ENCODE data around the gene CMYA5.

Gene CMYA5

GRCh38 chr5:79795764-79796398, 106.2 kb downstream of the CMYA5 start:
- DNase-seq = no peak

GRCh38 chr5:79798893-79799590, 109.4 kb downstream of the CMYA5 start:
- no peak for DNase-seq

- DNase-seq = no peak
These were observed 111.6 kb downstream of the CMYA5 start for GRCh38 chr5:79800979-79801827.

DNA sequence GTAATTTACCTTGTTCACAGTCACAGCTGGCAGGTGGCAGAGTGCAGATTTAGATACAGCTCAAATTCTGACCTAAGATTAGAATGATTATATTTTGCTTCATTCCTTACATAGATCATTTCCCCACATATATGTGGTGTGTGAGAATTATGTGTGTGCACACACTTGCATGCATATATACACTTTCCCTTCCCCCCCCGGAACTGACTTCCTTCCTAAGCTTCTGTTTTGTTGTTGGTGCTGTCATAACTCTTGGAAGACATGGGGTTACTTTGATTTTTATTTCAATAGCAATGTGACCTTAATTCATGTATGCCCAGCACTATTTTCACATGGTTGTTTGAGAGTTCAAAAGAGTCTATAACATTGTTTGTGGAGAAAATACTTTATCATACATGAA, 112.8 kb downstream of the CMYA5 start:
- no peak for DNase-seq

DNA sequence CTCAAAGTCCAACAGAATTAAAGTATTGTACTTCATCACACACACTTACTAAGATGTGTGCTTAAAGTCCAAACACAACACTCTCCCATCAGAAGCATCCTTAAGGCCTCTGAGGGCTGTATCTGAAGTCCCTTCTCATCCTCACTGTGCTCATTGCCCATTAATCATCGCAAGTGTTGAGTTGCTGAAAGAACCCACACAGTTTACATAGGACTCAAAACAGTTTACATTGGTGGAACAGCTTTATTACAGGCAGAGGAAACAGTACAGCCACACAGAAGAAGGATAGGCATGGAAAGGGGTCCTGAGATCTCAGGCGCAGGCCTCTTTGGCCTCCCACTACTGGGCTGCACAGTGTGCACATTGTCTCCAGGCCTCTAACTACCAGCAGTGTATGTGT, 113.4 kb downstream of the CMYA5 start:
- DNase-seq = no peak

- peak; percentile 24 to 35 for DNase-seq
These were observed 117.1 kb downstream of the CMYA5 start for GRCh38 chr5:79806741-79807140.

DNA sequence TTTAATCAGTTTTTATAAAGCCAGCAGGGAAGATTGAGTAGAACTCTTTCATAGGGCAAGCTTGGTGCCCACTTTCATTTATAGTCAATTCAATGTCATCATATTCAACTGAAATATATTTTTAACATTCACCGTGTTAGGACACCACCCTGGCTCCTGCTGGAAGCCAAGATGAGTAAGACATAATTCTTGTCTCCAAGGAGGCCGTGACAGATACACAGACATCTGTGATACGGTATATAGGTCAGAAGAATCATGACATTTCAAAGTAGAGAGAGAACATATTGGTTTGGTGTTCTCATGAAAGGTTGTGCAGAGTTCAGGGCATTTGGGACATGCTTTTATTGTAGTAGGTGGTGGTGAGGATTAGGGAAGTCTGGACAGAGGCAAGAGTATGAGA, 120.1 kb downstream of the CMYA5 start:
- DNase-seq = no peak

- DNase-seq = no peak
These were observed 121.4 kb downstream of the CMYA5 start for GRCh38 chr5:79811081-79811480.

GRCh38 chr5:79811904-79812303, 122.3 kb downstream of the CMYA5 start:
- DNase-seq = no peak

- no peak for DNase-seq
These were observed 125.1 kb downstream of the CMYA5 start for GRCh38 chr5:79814699-79815098.

DNA sequence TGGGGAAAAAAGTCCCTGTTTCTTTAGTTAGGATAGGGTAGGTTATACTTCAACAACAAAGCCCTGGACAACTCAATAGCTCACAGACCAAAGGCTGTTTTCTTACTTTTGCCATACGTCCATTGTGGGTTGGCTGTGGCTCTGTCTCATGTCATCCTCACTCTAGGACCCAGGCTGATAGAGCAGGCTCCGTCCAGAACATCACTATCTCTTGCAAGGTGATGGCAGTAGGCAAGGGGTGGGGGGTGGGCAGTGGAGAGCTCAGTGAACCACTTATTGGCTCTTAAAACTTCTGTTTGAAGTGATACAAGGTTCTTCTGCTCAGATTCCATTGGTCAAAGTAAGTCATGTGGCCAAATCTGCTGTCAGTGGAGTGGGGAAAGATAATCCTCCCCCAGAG, 126.4 kb downstream of the CMYA5 start:
- DNase-seq = no peak

GRCh38 chr5:79820648-79821047, 131.0 kb downstream of the CMYA5 start:
- no peak for DNase-seq

- no peak for DNase-seq
These were observed 134.8 kb downstream of the CMYA5 start for GRCh38 chr5:79824444-79824843.

DNA sequence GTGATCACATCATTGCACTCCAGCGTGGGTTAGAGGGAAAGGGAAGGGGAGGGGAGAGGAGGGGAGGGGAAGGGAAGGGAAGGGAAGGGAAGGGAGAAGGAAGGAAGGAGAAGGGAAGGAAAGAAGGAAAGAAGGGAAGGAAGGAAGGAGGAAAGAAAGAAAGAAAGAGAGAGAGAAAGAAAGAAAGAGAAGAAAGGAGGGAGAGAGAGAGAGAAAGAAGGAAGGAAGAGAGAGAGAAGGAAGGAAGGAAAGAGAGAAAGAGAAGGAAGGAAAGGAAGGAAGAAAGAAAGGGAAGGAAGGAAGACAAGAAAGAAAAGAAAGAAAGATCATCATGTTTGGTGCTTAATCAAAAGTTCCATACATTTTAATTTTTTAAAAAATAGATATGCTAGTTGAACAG, 136.2 kb downstream of the CMYA5 start:
- DNase-seq = no peak

DNA sequence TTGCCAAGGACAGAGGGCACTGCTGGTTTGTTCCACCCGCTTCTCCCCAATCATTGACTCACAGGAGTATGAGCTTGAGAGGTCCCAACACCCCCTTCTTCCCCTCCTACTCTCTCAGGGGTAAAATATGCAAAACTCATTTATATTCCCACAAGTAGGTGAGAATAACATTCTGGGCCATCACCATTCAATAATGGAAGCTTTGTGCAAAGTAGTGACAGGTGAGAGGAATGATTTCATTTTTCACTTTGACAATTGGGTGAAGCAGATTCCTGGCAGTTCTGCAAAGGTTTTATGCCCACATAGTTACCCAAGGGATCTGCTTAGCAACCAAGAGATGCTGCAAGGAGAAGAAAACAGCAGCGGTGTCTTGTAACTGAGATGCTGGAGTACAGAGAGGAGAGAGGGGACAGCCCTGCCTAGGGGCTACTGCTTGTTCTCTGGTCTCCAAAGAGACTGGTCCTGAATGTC, 137.6 kb downstream of the CMYA5 start:
- DNase-seq = peak in 1 of 2 donors; percentile 20

DNA sequence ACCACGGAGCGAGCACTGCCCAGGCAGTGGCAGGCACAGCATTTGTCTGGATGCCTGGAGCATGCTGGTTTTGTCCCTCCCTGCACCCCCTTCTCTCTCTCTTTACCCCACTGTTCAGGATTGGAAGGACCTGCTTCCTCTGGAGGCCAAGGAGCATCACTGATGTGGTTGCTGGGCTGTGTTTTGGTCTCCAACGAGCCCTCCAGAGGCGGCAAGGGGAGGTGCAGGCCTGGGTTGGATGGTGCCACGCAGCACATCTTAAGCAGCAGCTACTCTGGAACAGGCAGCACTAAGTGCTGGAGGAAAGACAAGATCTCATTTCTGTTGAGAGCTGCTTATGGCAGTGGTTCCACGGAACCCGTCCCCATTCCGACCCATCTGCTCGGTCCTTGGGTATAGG, 139.6 kb downstream of the CMYA5 start:
- DNase-seq = no peak

DNA sequence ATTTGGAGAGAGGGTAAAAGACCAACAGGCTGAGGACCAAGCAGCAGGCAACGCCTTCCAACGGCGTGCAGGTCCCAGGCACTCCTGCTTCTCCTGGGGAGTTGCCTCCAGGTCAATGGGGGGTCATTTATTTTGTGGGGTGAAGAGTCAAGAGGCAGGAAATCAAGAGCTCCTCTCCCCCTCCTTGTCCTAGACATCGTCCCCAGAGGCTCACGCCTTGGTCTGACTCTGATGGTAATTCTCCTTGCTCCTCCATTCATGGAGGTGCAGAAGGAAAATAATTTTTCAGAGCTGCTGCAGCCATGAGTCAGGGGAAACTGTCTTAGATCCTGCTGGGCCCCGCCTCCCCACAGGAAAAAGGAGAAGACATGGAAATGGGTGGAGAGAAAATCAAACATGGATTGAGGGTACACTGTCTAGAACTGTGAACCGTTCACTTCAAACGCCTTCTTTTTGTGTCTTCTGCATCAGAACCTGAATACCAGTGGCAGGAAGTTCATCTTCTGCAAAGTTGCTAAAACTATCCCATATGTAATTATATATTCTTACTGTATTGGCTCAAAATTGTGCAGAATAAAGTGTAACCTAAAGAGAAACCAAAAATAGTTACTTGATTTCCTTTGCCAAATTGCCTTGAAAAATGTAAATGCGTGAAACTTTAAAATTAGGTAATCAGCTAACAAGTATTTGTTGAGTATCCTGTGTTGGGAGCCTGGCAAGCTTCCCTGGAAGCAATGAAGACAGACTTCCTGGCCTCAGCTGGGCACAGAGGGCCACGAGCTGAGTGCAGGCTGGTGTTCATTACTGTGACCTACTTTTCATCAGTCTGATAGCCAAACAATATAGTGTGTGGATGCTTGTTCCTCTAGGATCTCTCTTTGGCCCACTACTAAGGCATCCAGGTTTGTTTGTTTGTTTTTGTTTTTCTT, 142.0 kb downstream of the CMYA5 start:
- DNase-seq = no peak

GRCh38 chr5:79832911-79833310, 143.3 kb downstream of the CMYA5 start:
- DNase-seq = no peak

GRCh38 chr5:79834098-79834753, 144.6 kb downstream of the CMYA5 start:
- no peak for DNase-seq

DNA sequence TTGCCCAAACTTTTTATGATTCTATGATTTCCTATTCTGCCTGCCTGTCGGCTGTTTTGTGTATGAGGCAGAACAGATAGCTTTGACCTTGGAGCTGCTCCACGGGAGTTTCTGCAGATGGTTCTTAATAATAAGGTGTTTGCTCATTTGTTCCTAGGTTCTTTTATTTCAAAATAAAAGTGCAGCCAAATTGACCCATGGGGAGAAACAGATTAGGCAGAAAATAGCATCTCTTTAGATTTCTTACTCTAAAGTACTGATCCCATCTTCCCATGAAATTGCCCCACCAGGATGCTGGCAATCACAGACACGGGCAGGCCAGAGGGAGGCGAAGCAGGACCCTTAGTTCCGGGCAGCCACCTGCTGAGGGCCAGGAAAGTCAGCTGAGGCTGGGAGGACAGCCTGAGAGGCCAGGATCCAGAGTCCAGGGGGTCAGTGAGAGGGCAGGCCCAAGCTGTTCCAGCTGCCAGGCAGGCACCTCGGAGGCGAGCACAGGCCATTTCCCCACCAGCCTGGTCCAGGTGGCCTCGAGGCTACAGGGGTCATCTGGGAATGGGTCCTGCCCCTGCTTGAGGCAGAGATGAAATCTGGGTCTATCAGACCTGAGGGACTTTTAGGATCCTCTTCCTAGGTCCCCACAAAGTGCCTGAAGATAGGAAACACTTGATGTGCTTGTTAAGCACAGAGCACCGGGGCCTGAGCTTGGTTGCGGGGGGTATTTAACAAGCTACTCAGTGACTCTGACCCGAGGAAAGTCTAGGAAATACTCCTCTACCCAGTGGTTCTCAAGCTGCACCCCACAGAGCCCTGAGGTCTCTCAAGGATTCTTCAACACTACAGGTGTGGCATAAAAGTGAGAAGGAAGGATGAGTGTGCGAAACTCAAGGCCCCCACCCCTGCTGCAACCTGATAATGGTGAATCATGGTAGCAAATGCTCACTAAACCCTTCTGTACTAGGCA, 145.4 kb downstream of the CMYA5 start:
- DNase-seq = no peak
